Neuronal stem cell (in vitro differentiated cells): ENCODE results near the gene TBC1D17.

ENCODE experiments used
- DNase-seq: peaks from one replicate; pipeline ENCODE4 v3.0.0-alpha.2; 2013; ENCODE audit warnings: low spot score
- H2AFZ ChIP-seq: one replicate; pipeline ENCODE4 v1.6.1; 2013; ENCODE audit warnings: mild to moderate bottlenecking, low read length, inconsistent platforms
- H2AK5ac ChIP-seq: 2 replicates; pipeline ENCODE4 v1.6.1; 2013; ENCODE audit warnings: low read depth, mild to moderate bottlenecking, inconsistent platforms, low read length, moderate library complexity, mixed read lengths
- H2BK120ac ChIP-seq: 2 replicates; pipeline ENCODE4 v1.6.1; 2013; ENCODE audit warnings: low read depth, mild to moderate bottlenecking, inconsistent platforms, low read length, moderate library complexity, mixed read lengths
- H2BK12ac ChIP-seq: one replicate; pipeline ENCODE4 v1.6.1; 2013; ENCODE audit warnings: low read length, inconsistent platforms
- H2BK15ac ChIP-seq: 2 replicates; pipeline ENCODE4 v1.6.1; 2013; ENCODE audit warnings: mild to moderate bottlenecking, low read length, inconsistent platforms, mixed read lengths
- H2BK5ac ChIP-seq: one replicate; pipeline ENCODE4 v1.6.1; 2013; ENCODE audit warnings: inconsistent platforms, mild to moderate bottlenecking, low read length, moderate library complexity
- H3K14ac ChIP-seq: one replicate; pipeline ENCODE4 v1.6.1; 2013; ENCODE audit warnings: low read length, inconsistent platforms
- H3K18ac ChIP-seq: 2 replicates; pipeline ENCODE4 v1.6.1; 2013; ENCODE audit warnings: low read length, inconsistent platforms
- H3K23ac ChIP-seq: 2 replicates; pipeline ENCODE4 v1.6.1; 2013; ENCODE audit warnings: low read depth, mild to moderate bottlenecking, mixed read lengths, low read length, inconsistent platforms; ENCODE audit not compliant: poor library complexity
- H3K27ac ChIP-seq: replicated peaks from 3 replicates; pipeline ENCODE4 v1.5.1; 2013; ENCODE audit warnings: low read length, inconsistent platforms
- H3K27me3 ChIP-seq, 3 experiments: 2 replicates each; pipeline ENCODE4 v1.6.1; 2013; ENCODE audit warnings: low read length in 3 of 3, mild to moderate bottlenecking in 2 of 3, inconsistent platforms in 1 of 3, low read depth in 1 of 3, mixed read lengths in 1 of 3, moderate library complexity in 1 of 3; ENCODE audit not compliant: control insufficient read depth in 3 of 3, insufficient read depth in 3 of 3
- H3K36me3 ChIP-seq, 2 donors: replicated peaks in 1 of 2; 2 replicates each; pipeline ENCODE4 v1.6.1; 2013; ENCODE audit warnings: low read length in 2 of 2; ENCODE audit not compliant: control insufficient read depth in 2 of 2, insufficient read depth in 2 of 2
- H3K4ac ChIP-seq: 2 replicates; pipeline ENCODE4 v1.6.1; 2013; ENCODE audit warnings: inconsistent platforms, mild to moderate bottlenecking, low read length, moderate library complexity
- H3K4me1 ChIP-seq, 2 donors: 1 replicate in 1 of 2; 2 replicates in 1 of 2; pipeline ENCODE4 v1.6.1; 2013; ENCODE audit warnings: low read length in 2 of 2, low read depth in 1 of 2; ENCODE audit not compliant: control insufficient read depth in 2 of 2, insufficient read depth in 1 of 2
- H3K4me2 ChIP-seq: one replicate; pipeline ENCODE4 v1.6.1; 2013; ENCODE audit warnings: mild to moderate bottlenecking, low read length, inconsistent platforms; ENCODE audit not compliant: insufficient read depth, poor library complexity, severe bottlenecking
- H3K4me3 ChIP-seq, 2 donors: 2 replicates each; pipeline ENCODE4 v1.5.1; 2013; ENCODE audit warnings: low read length in 2 of 2, mild to moderate bottlenecking in 2 of 2, inconsistent platforms in 1 of 2, moderate library complexity in 1 of 2
- H3K79me1 ChIP-seq: one replicate; pipeline ENCODE4 v1.6.1; 2013; ENCODE audit warnings: low read depth, mild to moderate bottlenecking, inconsistent platforms, low read length, moderate library complexity
- H3K9ac ChIP-seq: one replicate; pipeline ENCODE4 v1.6.1; 2013; ENCODE audit warnings: mild to moderate bottlenecking, low read depth, low read length, inconsistent platforms; ENCODE audit not compliant: poor library complexity
- H3K9me3 ChIP-seq, 2 donors: replicated peaks in 1 of 2; 2 replicates each; pipeline versions ENCODE3 to v1.6.1; 2013; ENCODE audit warnings: low read length in 2 of 2, mild to moderate bottlenecking in 2 of 2, inconsistent platforms in 1 of 2, low read depth in 1 of 2, mixed read lengths in 1 of 2, moderate library complexity in 1 of 2; ENCODE audit not compliant: control insufficient read depth in 2 of 2, insufficient read depth in 1 of 2
- H4K8ac ChIP-seq: one replicate; pipeline ENCODE4 v1.6.1; 2013; ENCODE audit warnings: low read depth, mild to moderate bottlenecking, inconsistent platforms, low read length, moderate library complexity
- H4K91ac ChIP-seq: one replicate; pipeline ENCODE4 v1.6.1; 2013; ENCODE audit warnings: low read length, low read depth, mild to moderate bottlenecking, inconsistent platforms; ENCODE audit not compliant: poor library complexity
- WGBS, 2 donors: extraction: QIAGEN DNeasy Blood & Tissue Kit; methylation state at CpG; one replicate each; pipeline ENCODE4 v1.1.7; 2013; ENCODE audit warnings: missing lambda C conversion rate in 2 of 2, mixed read lengths in 1 of 2; ENCODE audit not compliant: insufficient read length in 2 of 2, insufficient replicate concordance in 1 of 2; ENCODE audit errors: extremely low coverage in 2 of 2; 5-methylcytosine and 5-hydroxymethylcytosine counted together

TBC1D17 gene

DNA sequence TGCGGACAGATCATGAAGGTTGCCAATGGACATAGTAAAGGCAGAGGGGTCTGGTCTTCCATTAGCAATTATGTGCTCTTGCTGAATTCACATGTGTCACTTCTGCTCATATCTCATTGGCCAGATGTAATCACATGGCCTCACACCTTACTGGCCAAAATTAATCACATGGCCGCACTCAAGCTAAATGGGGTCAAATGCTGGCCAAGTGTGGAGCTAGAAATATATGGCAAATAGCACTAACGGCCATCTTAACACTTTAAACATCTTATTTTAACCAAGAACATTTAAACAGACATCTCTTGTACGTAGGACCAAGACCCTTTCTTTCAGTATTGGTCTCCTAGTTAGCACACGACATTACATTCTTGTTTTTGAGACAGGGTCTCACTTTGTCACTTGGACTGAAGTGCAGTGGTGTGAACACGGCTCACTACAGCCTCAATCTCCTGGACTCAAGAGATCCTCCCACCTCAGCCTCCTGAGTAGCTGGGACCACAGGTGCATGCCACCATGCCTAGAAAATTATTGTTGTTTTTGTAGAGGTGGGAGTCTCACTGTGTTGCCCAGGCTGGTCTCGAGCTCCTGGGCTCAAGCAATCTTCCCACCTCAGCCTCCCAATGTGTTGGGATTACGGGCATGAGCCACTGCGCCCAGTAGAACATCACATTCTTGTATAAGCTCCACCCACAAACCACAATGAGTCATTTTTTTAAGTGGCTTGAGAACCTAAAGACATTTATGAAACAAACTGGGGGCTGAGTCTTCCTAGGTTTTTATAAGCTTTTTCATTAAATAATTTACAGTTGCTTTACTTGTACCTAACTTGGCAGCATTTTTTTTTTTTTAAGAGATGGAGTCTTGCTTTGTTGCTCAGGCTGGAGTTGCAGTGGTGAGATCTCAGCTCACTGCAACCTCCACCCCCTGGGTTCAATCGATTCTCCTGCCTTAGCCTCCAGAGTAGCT lies 29.5 kb upstream of the TBC1D17 start:
- H3K27ac ChIP-seq = no peak overlapping the region
- DNase-seq = no peak

DNA sequence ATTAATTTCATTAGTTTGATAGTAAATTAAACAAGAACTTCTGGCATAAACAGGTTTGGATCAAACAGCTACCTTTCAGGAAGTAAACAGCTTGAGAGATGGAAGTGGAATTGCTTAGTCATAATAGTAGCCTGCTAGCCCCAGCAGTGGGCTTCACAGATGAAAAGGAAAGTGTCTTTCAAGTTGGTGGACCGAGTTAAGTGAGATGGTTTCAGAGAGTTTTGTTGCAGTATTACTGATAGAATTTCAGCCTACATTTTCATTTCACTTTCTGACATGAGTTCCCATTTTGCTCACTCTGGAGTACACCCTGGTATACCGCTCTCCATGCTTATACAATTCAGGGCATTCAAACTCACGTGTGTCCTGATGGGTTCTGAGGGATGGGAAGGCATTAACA lies 28.6 kb upstream of the TBC1D17 start:
- no peak overlapping the region for H4K91ac ChIP-seq
- H3K9ac ChIP-seq = no peak overlapping the region
- peaks cover 17 to 53% of the 10 kb centered on the region in 2 donors for H3K36me3 ChIP-seq
- WGBS, 2 donors = no CpG with 5 or more reads among the region's 3 CpGs
- H3K4ac ChIP-seq = no peak overlapping the region
- no peak overlapping the region for H2AK5ac ChIP-seq
- no peak overlapping the region for H3K27ac ChIP-seq
- H2BK15ac ChIP-seq = no peak overlapping the region
- H3K14ac ChIP-seq = no peak overlapping the region
- H3K4me3 ChIP-seq = no peak overlapping the region
- H4K8ac ChIP-seq = no peak overlapping the region
- H3K18ac ChIP-seq = no peak overlapping the region
- H2BK12ac ChIP-seq = no peak overlapping the region
- no peak for DNase-seq
- H3K4me1 ChIP-seq = peaks cover 11 to 17% of the 10 kb centered on the region in 2 donors
- no peak overlapping the region for H3K23ac ChIP-seq
- H3K9me3 ChIP-seq = peaks cover 6 to 13% of the 10 kb centered on the region in 2 donors
- H3K27me3 ChIP-seq = no peaks in the 10 kb centered on the region
- H2BK5ac ChIP-seq = no peak overlapping the region
- H2BK120ac ChIP-seq = no peak overlapping the region
- no peak overlapping the region for H3K4me2 ChIP-seq
- peaks cover 5% of the 10 kb centered on the region for H3K79me1 ChIP-seq
- no peak overlapping the region for H2AFZ ChIP-seq

More for the DNA sequence above, 29.5 kb upstream of the TBC1D17 start:
- WGBS, 2 donors = no CpG with 5 or more reads among the region's 10 CpGs
- no peak overlapping the region for H3K4me3 ChIP-seq
- no peak overlapping the region for H3K18ac ChIP-seq
- peaks cover 11 to 16% of the 10 kb centered on the region in 2 donors for H3K4me1 ChIP-seq
- no peak overlapping the region for H2BK5ac ChIP-seq
- H3K9ac ChIP-seq = no peak overlapping the region
- H2AFZ ChIP-seq = no peak overlapping the region
- peaks cover 13 to 49% of the 10 kb centered on the region in 2 donors for H3K36me3 ChIP-seq
- H4K91ac ChIP-seq = no peak overlapping the region
- peaks cover 1% of the 10 kb centered on the region for H3K79me1 ChIP-seq
- H3K27me3 ChIP-seq = no peaks in the 10 kb centered on the region
- no peak overlapping the region for H2AK5ac ChIP-seq
- no peak overlapping the region for H3K4ac ChIP-seq
- no peak overlapping the region for H3K23ac ChIP-seq
- no peak overlapping the region for H2BK12ac ChIP-seq
- no peak overlapping the region for H2BK15ac ChIP-seq
- no peak overlapping the region for H3K14ac ChIP-seq
- H3K9me3 ChIP-seq = peaks cover 6 to 13% of the 10 kb centered on the region in 2 donors
- H4K8ac ChIP-seq = no peak overlapping the region
- no peak overlapping the region for H2BK120ac ChIP-seq
- no peak overlapping the region for H3K4me2 ChIP-seq

DNA sequence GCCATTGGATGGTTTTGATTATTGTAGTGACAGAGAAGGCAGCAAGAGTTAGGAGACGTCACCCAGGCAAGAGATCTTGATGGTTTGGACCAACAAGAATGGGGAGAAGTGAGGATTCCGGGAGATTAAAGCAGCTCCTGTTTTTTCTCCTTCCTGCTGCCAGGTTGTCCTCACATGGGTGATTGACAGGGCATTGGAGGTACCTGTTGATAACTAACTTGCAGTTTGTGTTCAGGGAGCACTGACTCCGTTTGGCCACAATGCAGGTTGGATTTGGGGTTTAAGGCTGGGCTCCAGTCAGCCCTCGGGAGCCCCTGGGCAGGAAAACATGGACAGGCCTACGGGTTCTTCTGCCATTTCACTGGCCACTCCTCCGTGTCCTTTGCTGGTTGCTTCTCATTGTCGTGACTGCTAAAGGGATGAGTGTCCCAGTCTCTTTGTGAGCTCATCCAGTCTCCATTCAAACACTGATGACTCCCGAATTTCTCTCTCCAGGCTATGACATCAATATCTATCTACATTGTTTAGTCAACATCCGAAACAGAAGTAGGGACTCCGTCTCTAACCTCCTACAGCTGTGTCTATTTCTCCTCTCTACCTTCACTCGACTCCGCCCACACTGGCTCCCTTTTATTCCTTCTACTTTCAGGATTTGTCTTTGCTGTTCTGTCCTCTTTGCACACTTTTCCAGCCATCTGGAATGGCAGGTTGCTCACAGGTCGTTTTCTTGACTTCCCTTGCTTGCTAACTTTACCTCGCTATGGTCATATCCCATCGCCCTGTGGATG lies 27.9 kb upstream of the TBC1D17 start:
- H2AFZ ChIP-seq = no peak overlapping the region
- H2BK15ac ChIP-seq = no peak overlapping the region
- peaks cover 11 to 17% of the 10 kb centered on the region in 2 donors for H3K4me1 ChIP-seq
- no peak overlapping the region for H3K9ac ChIP-seq
- no peak overlapping the region for H2BK5ac ChIP-seq
- H3K4me2 ChIP-seq = peak overlapping the region; percentile 58
- H3K27me3 ChIP-seq = no peaks in the 10 kb centered on the region
- H2AK5ac ChIP-seq = no peak overlapping the region
- no CpG with 5 or more reads among the region's 15 CpGs for WGBS, 2 donors
- H3K18ac ChIP-seq = no peak overlapping the region
- peaks cover 6 to 13% of the 10 kb centered on the region in 2 donors for H3K9me3 ChIP-seq
- no peak overlapping the region for H2BK120ac ChIP-seq
- no peak overlapping the region for H3K27ac ChIP-seq
- no peak overlapping the region for H3K23ac ChIP-seq
- H3K14ac ChIP-seq = no peak overlapping the region
- peaks cover 12% of the 10 kb centered on the region for H3K79me1 ChIP-seq
- H3K4me3 ChIP-seq = peak overlapping the region in 1 of 2 donors; percentile 85
- no peak overlapping the region for H2BK12ac ChIP-seq
- peaks cover 19 to 60% of the 10 kb centered on the region in 2 donors for H3K36me3 ChIP-seq
- no peak overlapping the region for H4K91ac ChIP-seq
- no peak overlapping the region for H4K8ac ChIP-seq
- no peak for DNase-seq
- no peak overlapping the region for H3K4ac ChIP-seq

DNA sequence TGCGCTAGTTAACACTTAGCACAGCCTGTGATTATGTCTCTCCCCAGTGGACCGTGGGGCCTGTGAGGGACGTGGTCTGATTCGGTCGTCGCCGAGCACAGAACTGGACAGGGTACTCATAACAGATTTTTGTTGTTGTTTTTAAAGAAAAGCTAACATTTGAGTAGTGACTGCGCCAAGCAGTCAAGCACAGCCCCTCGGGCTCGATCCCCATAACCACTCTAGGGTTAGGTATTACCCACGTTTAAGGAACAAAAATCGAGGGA lies 27.3 kb upstream of the TBC1D17 start:
- Histone ChIP-seq H3K27ac (peak overlapping the region; percentile 28), H3K4me3 (peak overlapping the region; percentile 65 to 85)
- WGBS, 2 donors = no CpG with 5 or more reads among the region's 12 CpGs

More for the DNA sequence above, 27.3 kb upstream of the TBC1D17 start:
- no peak overlapping the region for H3K14ac ChIP-seq
- H3K9me3 ChIP-seq = peaks cover 6 to 13% of the 10 kb centered on the region in 2 donors
- H3K4ac ChIP-seq = no peak overlapping the region
- H4K91ac ChIP-seq = no peak overlapping the region
- no peak overlapping the region for H4K8ac ChIP-seq
- H3K36me3 ChIP-seq = peaks cover 23 to 66% of the 10 kb centered on the region in 2 donors
- H3K27me3 ChIP-seq = no peaks in the 10 kb centered on the region
- no peak for DNase-seq
- H3K18ac ChIP-seq = no peak overlapping the region
- H2AK5ac ChIP-seq = no peak overlapping the region
- peaks cover 12% of the 10 kb centered on the region for H3K79me1 ChIP-seq
- H3K9ac ChIP-seq = no peak overlapping the region
- H2BK120ac ChIP-seq = no peak overlapping the region
- no peak overlapping the region for H2BK12ac ChIP-seq
- H2BK15ac ChIP-seq = no peak overlapping the region
- H3K4me1 ChIP-seq = peaks cover 11 to 17% of the 10 kb centered on the region in 2 donors
- no peak overlapping the region for H3K23ac ChIP-seq
- peak overlapping the region; percentile 58 for H3K4me2 ChIP-seq
- H2AFZ ChIP-seq = peak overlapping the region; percentile 96
- no peak overlapping the region for H2BK5ac ChIP-seq
